Loucy (cell line): ENCODE measurements around the gene PARVB.

ENCODE experiments used
- EZH2phosphoT487 ChIP-seq: fragments of 200-600 bp; IDR thresholded peaks from 2 replicates; pipeline ENCODE4 v1.6.1; 2018; ENCODE audit warnings: antibody characterized with exemption, mild to moderate bottlenecking, moderate library complexity, borderline replicate concordance
- TF ChIP-seq, protein P1 (sequence below): fragments of 200-600 bp; sonication (generic); conservative IDR thresholded peaks from 2 replicates; pipeline ENCODE4 v1.5.1; 2014; ENCODE audit warnings: mild to moderate bottlenecking, antibody characterized with exemption, low read length

DNA sequence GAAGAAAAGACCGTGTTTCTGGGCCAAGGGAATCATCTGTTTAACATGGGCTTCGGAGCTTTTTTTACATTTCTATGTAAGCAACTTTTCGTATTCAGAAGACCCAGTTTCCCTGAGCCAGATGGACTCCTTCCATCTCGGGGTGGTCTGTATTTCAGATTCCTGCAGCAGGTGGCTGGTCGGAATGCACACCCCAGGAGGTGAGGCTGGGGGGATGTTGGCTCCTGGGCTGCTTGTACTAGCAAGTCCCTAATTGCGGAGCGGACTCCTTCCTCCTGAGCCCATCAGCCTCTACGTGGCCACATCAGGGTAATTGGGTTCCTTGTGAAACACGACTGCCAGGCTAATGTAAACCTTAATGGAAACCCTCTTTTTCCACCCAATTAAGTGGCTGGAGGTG, 58.7 kb downstream of the PARVB start:
- TF ChIP-seq, protein P1, sequence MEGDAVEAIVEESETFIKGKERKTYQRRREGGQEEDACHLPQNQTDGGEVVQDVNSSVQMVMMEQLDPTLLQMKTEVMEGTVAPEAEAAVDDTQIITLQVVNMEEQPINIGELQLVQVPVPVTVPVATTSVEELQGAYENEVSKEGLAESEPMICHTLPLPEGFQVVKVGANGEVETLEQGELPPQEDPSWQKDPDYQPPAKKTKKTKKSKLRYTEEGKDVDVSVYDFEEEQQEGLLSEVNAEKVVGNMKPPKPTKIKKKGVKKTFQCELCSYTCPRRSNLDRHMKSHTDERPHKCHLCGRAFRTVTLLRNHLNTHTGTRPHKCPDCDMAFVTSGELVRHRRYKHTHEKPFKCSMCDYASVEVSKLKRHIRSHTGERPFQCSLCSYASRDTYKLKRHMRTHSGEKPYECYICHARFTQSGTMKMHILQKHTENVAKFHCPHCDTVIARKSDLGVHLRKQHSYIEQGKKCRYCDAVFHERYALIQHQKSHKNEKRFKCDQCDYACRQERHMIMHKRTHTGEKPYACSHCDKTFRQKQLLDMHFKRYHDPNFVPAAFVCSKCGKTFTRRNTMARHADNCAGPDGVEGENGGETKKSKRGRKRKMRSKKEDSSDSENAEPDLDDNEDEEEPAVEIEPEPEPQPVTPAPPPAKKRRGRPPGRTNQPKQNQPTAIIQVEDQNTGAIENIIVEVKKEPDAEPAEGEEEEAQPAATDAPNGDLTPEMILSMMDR: no peak
- TF ChIP-seq EZH2phosphoT487: no peak
